ENCODE measurements around the gene PRMT2.
"Not testable (repeated sequence)": the region's sequence is repeated elsewhere in the genome, so short reads cannot be mapped to it uniquely, and the experiment has no call there.

The PRMT2 gene

DNA sequence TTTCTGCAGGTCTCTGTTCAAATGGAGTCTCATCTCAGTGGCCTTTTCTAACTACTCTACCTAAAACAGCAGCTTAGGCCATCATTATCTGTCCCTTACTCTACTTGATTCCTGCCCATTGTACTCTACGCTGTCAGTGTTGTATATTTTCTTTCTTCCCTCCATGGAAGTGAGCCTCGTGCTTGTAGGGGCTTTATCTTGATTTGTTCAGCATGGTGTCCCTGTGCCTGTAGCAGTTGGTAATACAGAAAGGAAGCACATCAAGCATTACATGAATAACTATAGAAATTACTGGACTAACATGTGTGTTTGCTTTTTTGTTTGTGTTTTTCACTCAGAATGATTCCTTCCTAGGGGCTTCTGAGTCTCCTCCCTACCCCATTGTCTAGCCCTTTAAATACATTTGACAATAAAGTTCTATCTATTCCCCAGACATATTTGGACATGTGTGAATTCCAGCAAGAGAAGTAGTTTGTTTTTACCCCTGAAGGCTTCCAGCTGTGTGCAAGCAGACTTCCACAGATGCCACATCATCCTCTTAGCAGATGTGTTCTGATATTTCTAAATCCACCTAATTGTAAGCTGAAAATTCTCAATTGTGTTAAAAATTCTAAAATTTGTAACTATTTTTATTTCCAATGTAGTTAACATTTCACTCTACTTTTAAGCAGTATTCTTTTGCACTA lies 40.3 kb downstream of the PRMT2 start:
- DNase-seq: no peak

DNA sequence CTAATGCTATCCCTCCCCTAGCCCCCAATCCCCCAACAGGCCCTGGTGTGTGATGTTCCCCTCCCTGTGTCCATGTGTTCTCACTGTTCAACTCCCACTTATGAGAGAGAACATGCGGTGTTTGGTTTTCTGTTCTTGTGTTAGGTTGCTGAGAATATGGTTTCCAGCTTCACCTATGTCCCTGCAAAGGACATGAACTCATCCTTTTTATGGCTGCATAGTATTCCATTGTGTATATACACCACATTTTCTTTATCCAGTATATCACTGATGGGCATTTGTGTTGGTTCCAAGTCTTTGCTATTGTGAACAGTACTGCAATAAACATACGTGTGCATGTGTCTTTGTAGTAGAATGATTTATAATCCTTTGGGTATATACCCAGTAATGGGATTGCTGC lies 41.1 kb downstream of the PRMT2 start:
- not testable (repeated sequence) for DNase-seq

- DNase-seq: not testable (repeated sequence)
These were observed 46.1 kb downstream of the PRMT2 start for GRCh38 chr21:46681593-46681992.

DNA sequence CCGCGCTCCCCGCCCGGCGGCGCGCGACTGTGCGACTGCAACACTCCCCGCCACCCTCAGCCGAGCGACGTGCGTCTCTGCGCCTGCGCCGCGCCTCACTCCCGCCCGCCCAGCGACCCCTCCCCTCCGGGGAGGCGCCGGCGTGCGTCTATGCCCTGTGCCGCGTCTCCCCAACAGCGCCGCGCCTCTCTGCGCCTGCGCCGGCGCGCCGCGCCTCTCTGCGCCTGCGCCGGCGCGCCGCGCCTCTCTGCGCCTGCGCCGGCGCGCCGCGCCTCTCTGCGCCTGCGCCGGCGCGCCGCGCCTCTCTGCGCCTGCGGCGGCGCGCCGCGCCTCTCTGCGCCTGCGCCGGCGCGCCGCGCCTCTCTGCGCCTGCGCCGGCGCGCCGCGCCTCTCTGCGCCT lies 63.2 kb downstream of the PRMT2 start:
- not testable (repeated sequence) for DNase-seq

- not testable (repeated sequence) for DNase-seq
These were observed 63.6 kb downstream of the PRMT2 start for GRCh38 chr21:46699104-46699503.
